PFSK-1 (cell line): Measurements from ENCODE around the gene MLC1.

ENCODE experiments used
- FOXP2 ChIP-seq: optimal IDR thresholded peaks from 2 replicates; pipeline ENCODE3; 2011; ENCODE audit warnings: borderline replicate concordance, control low read depth, inconsistent platforms; ENCODE audit not compliant: insufficient read depth; ENCODE audit errors: extremely low read length, extremely low read depth
- POLR2AphosphoS5 ChIP-seq: IDR thresholded peaks from 2 replicates; pipeline ENCODE4 v1.6.1; 2012; ENCODE audit warnings: low read depth, mild to moderate bottlenecking, control low read depth, low read length, moderate library complexity
- REST ChIP-seq, 2 experiments: IDR thresholded peaks; 2 replicates each; pipeline versions ENCODE4 v1.6.1 to v1.8.0; 2011 to 2012; ENCODE audit warnings: low read depth in 2 of 2, low read length in 2 of 2, control low read depth in 1 of 2, inconsistent platforms in 1 of 2, mild to moderate bottlenecking in 1 of 2, moderate library complexity in 1 of 2; ENCODE audit not compliant: insufficient read depth in 1 of 2
- SIN3A ChIP-seq: IDR thresholded peaks from 2 replicates; pipeline ENCODE4 v1.6.1; 2012; ENCODE audit warnings: mild to moderate bottlenecking, low read length, moderate library complexity, borderline replicate concordance; ENCODE audit not compliant: insufficient read depth
- TAF1 ChIP-seq: IDR thresholded peaks from 2 replicates; pipeline ENCODE4 v1.6.1; 2012; ENCODE audit warnings: low read length, control low read depth, borderline replicate concordance; ENCODE audit not compliant: insufficient read depth

- no peak for TF ChIP-seq REST (IDR thresholded peaks at IDR 0.05; ENCODE audit: insufficient read depth in 1 of 2, low read depth in 2 of 2, low read length in 2 of 2)
- TF ChIP-seq POLR2AphosphoS5 = no peak
- no peak for TF ChIP-seq SIN3A
- no peak for TF ChIP-seq TAF1
- no peak for TF ChIP-seq FOXP2
Observed at GRCh38 chr22:50046481-50047245, 38.6 kb downstream of the MLC1 start.
